Thyroid gland (tissue), 4 donors: Measurements from ENCODE around the gene GGT6. TPM values are rescaled to one million over a fixed set of nuclear protein-coding genes. Genes with fewer than 3 reads are reported as not detected.
"Not testable (repeated sequence)": the region's sequence is repeated elsewhere in the genome, so short reads cannot be mapped to it uniquely, and the experiment has no call there.

Source experiments
- DNase-seq, 2 donors: peaks; one replicate each; pipeline ENCODE4 v3.0.0-alpha.2; 2019
- H3K27ac ChIP-seq, 3 donors: fragments of 200-600 bp; sonication (generic); 1 replicate in 2 of 3; 2 replicates in 1 of 3; pipeline ENCODE4 v1.5.1; 2016 to 2019; ENCODE audit warnings: mild to moderate bottlenecking in 1 of 3, moderate library complexity in 1 of 3
- H3K27me3 ChIP-seq: fragments of 200-600 bp; sonication (generic); one replicate; pipeline ENCODE4 v1.5.1; 2019
- H3K36me3 ChIP-seq, 2 donors: fragments of 200-600 bp; sonication (generic); one replicate each; pipeline ENCODE4 v1.5.1; 2016 to 2019
- H3K4me1 ChIP-seq, 2 donors: fragments of 200-600 bp; sonication (generic); one replicate each; pipeline ENCODE4 v1.5.1; 2017 to 2019
- H3K4me3 ChIP-seq, 3 donors: fragments of 200-600 bp; sonication (generic); replicated peaks in 1 of 3; 1 replicate in 2 of 3; 2 replicates in 1 of 3; pipeline ENCODE4 v1.5.1; 2016; ENCODE audit warnings: mild to moderate bottlenecking in 1 of 3
- H3K9me3 ChIP-seq: fragments of 200-600 bp; sonication (generic); one replicate; pipeline ENCODE4 v1.5.1; 2017
- POLR2A ChIP-seq, 2 donors: fragments of 450-650 bp; IDR thresholded peaks; one replicate each; pipeline ENCODE4 v1.6.1; 2017; ENCODE audit warnings: antibody characterized with exemption in 2 of 2, mild to moderate bottlenecking in 2 of 2, moderate library complexity in 1 of 2
- WGBS, 2 donors: methylation state at CpG; one replicate each; pipeline ENCODE4 v1.1.5; 2017; 5-methylcytosine and 5-hydroxymethylcytosine counted together
- intact Hi-C: fragments of 100-400 bp; cut with DNase I; formaldehyde crosslinking; loops from one replicate; pipeline ENCODE4 v1.15.1; 2023
- total RNA-seq, 4 donors: library from RNA; depleted of rRNA; stranded (reverse); fragments of >200 nt; gene quantifications; one replicate each; pipeline ENCODE4 v1.2.3, GENCODE V29; 2016
- TF ChIP-seq, protein P1 (sequence below), 6 experiments: fragments of 200-600 bp in 3 of 6; fragments of 450-650 bp in 3 of 6; sonication (generic) in 3 of 6; IDR thresholded peaks; one replicate each; pipeline ENCODE4 v1.5.1; 2016 to 2019; ENCODE audit warnings: antibody characterized with exemption in 6 of 6, mild to moderate bottlenecking in 2 of 6, inconsistent platforms in 1 of 6, moderate library complexity in 1 of 6

The GGT6 gene
- total RNA-seq, 4 donors from 2014 or later, result 0.56 to 1.3 TPM; not detected in 2

DNA sequence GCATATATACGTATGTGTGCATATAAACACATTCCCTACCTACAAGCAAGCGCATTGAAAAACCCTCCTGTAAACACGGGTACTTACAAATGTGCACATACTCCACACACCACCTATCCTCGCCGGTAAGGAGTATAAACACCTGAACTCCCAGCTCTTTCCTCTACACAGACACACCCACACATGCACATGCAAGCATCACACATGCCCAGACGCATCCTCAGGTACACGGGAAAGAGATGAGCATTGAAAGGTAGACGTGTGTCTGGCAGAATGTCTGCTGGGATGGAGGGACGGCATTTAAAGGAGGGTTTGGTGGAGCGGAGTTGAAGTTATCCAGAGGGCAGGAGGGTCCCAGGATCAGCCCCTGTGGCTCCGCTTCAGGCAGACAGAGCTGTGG, 19.3 kb upstream of the GGT6 start:
- DNase-seq, result no peak
- Histone ChIP-seq H3K36me3 (no peaks in the 10 kb centered on the region), H3K4me1 (peaks cover 7 to 10% of the 10 kb centered on the region in 2 donors), H3K4me3 (no peak overlapping the region), H3K27ac (no peak overlapping the region), H3K27me3 (peaks cover 8% of the 10 kb centered on the region), H3K9me3 (no peaks in the 10 kb centered on the region)
- WGBS, 2 donors, result 88% methylated on average over 11 of the region's 11 CpGs
- TF ChIP-seq, protein P1, sequence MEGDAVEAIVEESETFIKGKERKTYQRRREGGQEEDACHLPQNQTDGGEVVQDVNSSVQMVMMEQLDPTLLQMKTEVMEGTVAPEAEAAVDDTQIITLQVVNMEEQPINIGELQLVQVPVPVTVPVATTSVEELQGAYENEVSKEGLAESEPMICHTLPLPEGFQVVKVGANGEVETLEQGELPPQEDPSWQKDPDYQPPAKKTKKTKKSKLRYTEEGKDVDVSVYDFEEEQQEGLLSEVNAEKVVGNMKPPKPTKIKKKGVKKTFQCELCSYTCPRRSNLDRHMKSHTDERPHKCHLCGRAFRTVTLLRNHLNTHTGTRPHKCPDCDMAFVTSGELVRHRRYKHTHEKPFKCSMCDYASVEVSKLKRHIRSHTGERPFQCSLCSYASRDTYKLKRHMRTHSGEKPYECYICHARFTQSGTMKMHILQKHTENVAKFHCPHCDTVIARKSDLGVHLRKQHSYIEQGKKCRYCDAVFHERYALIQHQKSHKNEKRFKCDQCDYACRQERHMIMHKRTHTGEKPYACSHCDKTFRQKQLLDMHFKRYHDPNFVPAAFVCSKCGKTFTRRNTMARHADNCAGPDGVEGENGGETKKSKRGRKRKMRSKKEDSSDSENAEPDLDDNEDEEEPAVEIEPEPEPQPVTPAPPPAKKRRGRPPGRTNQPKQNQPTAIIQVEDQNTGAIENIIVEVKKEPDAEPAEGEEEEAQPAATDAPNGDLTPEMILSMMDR (IDR thresholded peaks at IDR 0.05), result no peak
- no peak for TF ChIP-seq POLR2A (IDR thresholded peaks at IDR 0.05)
- intact Hi-C loops, result no loop called here

DNA sequence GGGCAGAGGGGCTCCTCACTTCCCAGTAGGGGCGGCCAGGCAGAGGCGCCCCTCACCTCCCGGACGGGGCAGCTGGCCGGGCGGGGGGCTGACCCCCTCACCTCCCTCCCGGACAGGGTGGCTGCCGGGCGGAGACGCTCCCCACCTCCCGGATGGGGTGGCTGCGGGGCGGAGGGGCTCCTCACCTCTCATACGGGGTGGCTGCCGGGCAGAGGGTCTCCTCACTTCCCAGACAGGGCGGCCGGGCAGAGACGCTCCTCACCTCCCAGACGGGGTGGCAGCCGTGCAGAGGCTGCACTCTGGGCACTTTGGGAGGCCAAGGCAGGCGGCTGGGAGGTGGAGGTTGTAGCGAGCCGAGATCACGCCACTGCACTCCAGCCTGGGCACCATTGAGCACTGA, 18.0 kb upstream of the GGT6 start:
- H3K36me3 ChIP-seq, H3K27ac ChIP-seq, H3K9me3 ChIP-seq, H3K4me1 ChIP-seq, H3K27me3 ChIP-seq, intact Hi-C loops, DNase-seq, H3K4me3 ChIP-seq: not testable (repeated sequence)
- WGBS, 2 donors, result 95% methylated on average over 4 to 10 of the region's 24 CpGs

DNA sequence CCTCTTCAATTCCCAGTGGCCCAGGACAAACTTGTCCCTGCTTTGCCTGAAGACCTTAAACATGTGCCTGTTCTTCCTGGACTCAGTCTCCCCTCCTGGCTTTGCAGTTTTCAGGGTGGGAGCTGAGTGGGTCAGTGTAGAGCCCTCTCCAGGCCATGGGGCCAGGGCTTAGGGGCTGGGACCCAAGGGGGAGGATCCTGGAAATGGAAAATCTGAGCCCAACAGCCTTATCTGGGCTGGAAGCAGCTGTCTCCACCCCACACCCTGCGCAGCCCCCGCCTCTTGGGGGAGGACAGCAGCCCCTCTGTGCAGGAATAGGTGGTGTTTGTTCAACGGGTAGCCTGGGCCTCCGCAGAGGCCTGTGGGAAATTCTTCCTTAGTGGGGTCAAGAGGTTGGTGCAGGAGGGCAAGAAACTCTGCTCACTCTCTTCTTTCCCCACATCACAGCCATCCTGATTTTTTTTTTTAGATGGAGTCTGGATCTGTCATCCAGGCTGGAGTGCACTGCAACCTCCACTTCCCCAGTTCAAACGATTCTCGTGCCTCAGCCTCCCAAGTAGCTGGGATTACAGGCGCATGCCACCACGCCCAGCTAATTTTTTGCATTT, 17.1 kb upstream of the GGT6 start:
- Histone ChIP-seq H3K36me3 (no peaks in the 10 kb centered on the region), H3K4me1 (no peaks in the 10 kb centered on the region), H3K27me3 (no peaks in the 10 kb centered on the region), H3K27ac (no peak overlapping the region), H3K4me3 (no peak overlapping the region), H3K9me3 (no peaks in the 10 kb centered on the region)
- no peak for DNase-seq
- intact Hi-C loops, result no loop called here
- no peak for TF ChIP-seq POLR2A (IDR thresholded peaks at IDR 0.05)
- TF ChIP-seq, protein P1 (IDR thresholded peaks at IDR 0.05), result no peak
- 79 to 88% methylated on average over 8 of the region's 8 CpGs for WGBS, 2 donors

DNA sequence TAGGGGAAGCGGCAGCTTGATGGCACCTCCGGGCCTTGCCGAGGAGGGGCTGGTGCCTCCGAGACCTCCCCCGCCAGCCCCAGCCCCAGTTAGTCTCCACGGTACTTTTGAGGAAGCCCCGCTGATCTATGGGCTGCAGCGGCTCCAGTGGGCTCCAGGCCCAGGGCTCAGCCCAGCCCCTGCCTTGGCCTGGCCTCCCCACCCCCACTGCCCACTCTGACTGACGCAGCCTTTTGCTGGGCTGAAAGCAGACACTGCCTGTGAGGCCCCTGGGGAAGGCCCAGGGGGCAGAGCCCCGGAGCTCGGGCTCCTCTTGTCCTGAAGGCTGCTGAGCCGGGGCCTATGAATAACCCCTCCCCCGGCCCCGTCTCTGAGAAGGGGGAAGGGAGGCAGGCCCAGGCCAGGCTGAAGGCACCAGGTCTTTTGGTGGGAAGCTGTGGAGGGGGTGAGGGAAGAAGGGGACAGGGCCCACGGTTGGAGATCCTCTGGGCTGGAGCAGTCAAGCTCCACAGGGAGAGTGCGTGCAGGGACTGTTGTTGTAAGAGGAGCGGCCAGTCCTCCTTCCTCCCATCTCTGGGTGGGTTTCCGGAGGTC, 16.4 kb upstream of the GGT6 start:
- Histone ChIP-seq H3K27me3 (no peaks in the 10 kb centered on the region), H3K4me1 (no peaks in the 10 kb centered on the region), H3K9me3 (no peaks in the 10 kb centered on the region), H3K27ac (no peak overlapping the region), H3K4me3 (no peak overlapping the region), H3K36me3 (no peaks in the 10 kb centered on the region)
- WGBS, 2 donors, result 61 to 76% methylated on average over 10 to 18 of the region's 18 CpGs
- intact Hi-C loops, result no loop called here
- TF ChIP-seq, protein P1 (IDR thresholded peaks at IDR 0.05), result no peak
- TF ChIP-seq POLR2A (IDR thresholded peaks at IDR 0.05), result no peak
- DNase-seq, result no peak

DNA sequence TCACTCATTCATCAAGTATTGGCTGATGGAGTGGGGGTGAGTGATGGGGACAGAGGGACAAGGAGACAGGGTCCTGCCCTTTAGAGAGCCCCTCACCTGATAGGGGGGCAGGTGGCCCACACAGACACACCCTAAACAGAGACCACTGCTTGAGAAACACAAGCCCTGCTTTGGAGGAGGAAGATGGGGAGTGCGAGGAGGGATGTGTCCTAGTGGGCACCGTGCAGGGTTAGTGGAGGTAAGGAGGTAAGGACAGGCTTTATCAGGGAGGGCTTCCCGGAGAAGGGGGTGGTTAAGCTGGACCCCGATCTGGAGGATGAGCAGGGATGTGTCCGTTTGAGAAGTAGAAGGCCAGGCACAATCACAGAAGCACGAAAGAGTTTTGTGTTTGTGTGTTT, 15.8 kb upstream of the GGT6 start:
- Histone ChIP-seq H3K4me1 (no peaks in the 10 kb centered on the region), H3K36me3 (no peaks in the 10 kb centered on the region), H3K4me3 (no peak overlapping the region), H3K27me3 (no peaks in the 10 kb centered on the region), H3K9me3 (no peaks in the 10 kb centered on the region), H3K27ac (no peak overlapping the region)
- TF ChIP-seq, protein P1 (IDR thresholded peaks at IDR 0.05), result no peak
- no peak for TF ChIP-seq POLR2A (IDR thresholded peaks at IDR 0.05)
- no peak for DNase-seq
- intact Hi-C loops, result no loop called here
- WGBS, 2 donors, result 71 to 81% methylated on average over 6 of the region's 6 CpGs
